ENCODE measurements around the gene LIX1L. TPM values are rescaled to one million over a fixed set of nuclear protein-coding genes. Genes with fewer than 3 reads are reported as not detected.
A peak's percentile ranks its signal among the peaks of the same experiment; 100 is the strongest.

The LIX1L gene
- total and polyA plus RNA-seq, 2 of the 13 experiments (the other 11 are each of a cell fraction or from before 2014, with no cell fraction given): 8.1 to 24.9 TPM

DNA sequence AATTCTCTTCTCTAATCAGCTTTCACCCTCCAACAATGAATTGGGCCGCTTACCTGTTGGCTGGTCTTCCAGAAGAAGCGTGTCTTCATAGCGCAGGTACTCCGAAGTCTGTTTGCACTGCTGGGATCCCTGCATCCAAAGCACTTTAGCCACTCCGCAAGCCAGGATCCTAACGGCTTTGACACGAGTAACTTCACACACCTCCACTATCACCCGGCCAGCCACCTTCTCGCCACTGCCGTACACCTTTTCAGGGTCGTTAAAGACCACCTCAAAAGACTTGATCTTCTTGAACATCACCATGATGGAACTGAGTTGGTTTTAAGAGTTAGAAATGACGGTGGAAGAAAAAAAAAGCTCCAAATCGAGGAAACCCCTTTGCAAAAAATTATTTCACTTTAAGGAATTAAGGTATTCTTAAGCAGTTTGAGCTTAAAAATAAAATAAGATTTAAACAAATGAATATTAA is 38.2 kb upstream of the LIX1L start (continued):
- TF ChIP-seq THYN1 (CRISPR knock-in tag; IDR thresholded peaks at IDR 0.05; ENCODE audit: borderline replicate concordance, low read depth) (no peak), AFF4 (CRISPR knock-in tag; IDR thresholded peaks at IDR 0.05) (peak; percentile 86; the same call in 1 of the 2 replicates), ZNF546 (CRISPR knock-in tag; conservative IDR thresholded peaks at IDR 0.05) (0 out of 2 replicates have a peak, but pooled peaks have one; percentile 27), HDAC6 (IDR thresholded peaks at IDR 0.05; ENCODE audit: low read depth, low read length) (peak; percentile 91; the same call in 1 of the 2 replicates), ZNF670 (CRISPR knock-in tag; IDR thresholded peaks at IDR 0.05; ENCODE audit: borderline replicate concordance) (0 out of 2 replicates have a peak, but pooled peaks have one; percentile 45), ASH2L (IDR thresholded peaks at IDR 0.05; ENCODE audit: insufficient read length, low read depth, low read length) (peak; percentile 63), SRY (CRISPR knock-in tag; IDR thresholded peaks at IDR 0.05) (peak; percentile 63; the same call in 1 of the 2 replicates), ATF7-NPFF (CRISPR knock-in tag; IDR thresholded peaks at IDR 0.05; ENCODE audit: low read depth) (0 out of 2 replicates have a peak, but pooled peaks have one; percentile 7), KDM5A (IDR thresholded peaks at IDR 0.05; ENCODE audit: borderline replicate concordance, low read length) (peak; percentile 70; the same call in 1 of the 2 replicates), ZC3H4 (CRISPR knock-in tag; IDR thresholded peaks at IDR 0.05; ENCODE audit: borderline replicate concordance) (peak; percentile 85; the same call in 1 of the 2 replicates), ZNF703 (CRISPR knock-in tag; IDR thresholded peaks at IDR 0.05; ENCODE audit: borderline replicate concordance) (0 out of 2 replicates have a peak, but pooled peaks have one; percentile 43), HMGXB4 (CRISPR knock-in tag; IDR thresholded peaks at IDR 0.05; ENCODE audit: borderline replicate concordance in 1 of 2, low read depth in 1 of 2) (0 out of 4 replicates have a peak, but pooled peaks of 1 of the 2 experiments have one; percentile 13), SALL1 (CRISPR knock-in tag; IDR thresholded peaks at IDR 0.05) (peak; percentile 33; the same call in 1 of the 2 replicates)

All from HepG2 (cell line).